HFFc6 (cell line): Measurements from ENCODE around the gene FLOT1. TPM values are rescaled to one million over a fixed set of nuclear protein-coding genes. Genes with fewer than 3 reads are reported as not detected.

Experiments
- DNase-seq: peaks from one replicate; pipeline ENCODE4 v3.0.0-alpha.2; 2018
- H3K27ac Mint-ChIP-seq: 2 replicates; pipeline ENCODE4 v1.8.0; 2020; ENCODE audit warnings: mild to moderate bottlenecking, mixed read lengths
- H3K27me3 Mint-ChIP-seq: 2 replicates; pipeline ENCODE4 v1.8.0; 2021; ENCODE audit warnings: mild to moderate bottlenecking, moderate library complexity, mixed read lengths; ENCODE audit not compliant: insufficient read depth
- H3K36me3 Mint-ChIP-seq: 2 replicates; pipeline ENCODE4 v1.8.0; 2021; ENCODE audit warnings: low read depth, mixed read lengths
- H3K4me1 Mint-ChIP-seq: 2 replicates; pipeline ENCODE4 v1.8.0; 2020; ENCODE audit warnings: low read depth, mixed read lengths
- H3K4me3 Mint-ChIP-seq: 2 replicates; pipeline ENCODE4 v1.8.0; 2020; ENCODE audit warnings: mild to moderate bottlenecking, moderate library complexity, mixed read lengths
- H3K9me3 Mint-ChIP-seq: 2 replicates; pipeline ENCODE4 v1.8.0; 2020; ENCODE audit warnings: mild to moderate bottlenecking, mixed read lengths
- total RNA-seq, 6 experiments: library from RNA; stranded (reverse); fragmentation: NEBNext Ultra II Directional; extraction: Animal tissue kit (Norgen Biotek cat#: 25700); gene quantifications; 2 replicates in 1 of 6; 3 replicates in 5 of 6; pipeline ENCODE4 v1.2.3, GENCODE V29; 2021
- TF ChIP-seq, protein P1 (sequence below): fragments of 200-600 bp; sonication (generic); IDR thresholded peaks from 2 replicates; pipeline ENCODE4 v1.5.0; 2021; ENCODE audit warnings: antibody characterized with exemption, mild to moderate bottlenecking

Gene FLOT1
- total RNA-seq, 6 experiments from 2014 or later, result 218 to 286 (median 236) TPM

GRCh38 chr6:30777155-30777485, 34.6 kb upstream of the FLOT1 start:
- Mint-ChIP-seq H3K27me3 (peaks cover 2% of the 10 kb centered on the region; the same call in 1 of the 2 replicates), H3K4me3 (no peak overlapping the region), H3K9me3 (no peaks in the 10 kb centered on the region), H3K27ac (no peak overlapping the region), H3K4me1 (peaks cover 69% of the 10 kb centered on the region), H3K36me3 (peaks cover 2% of the 10 kb centered on the region)
- TF ChIP-seq, protein P1, sequence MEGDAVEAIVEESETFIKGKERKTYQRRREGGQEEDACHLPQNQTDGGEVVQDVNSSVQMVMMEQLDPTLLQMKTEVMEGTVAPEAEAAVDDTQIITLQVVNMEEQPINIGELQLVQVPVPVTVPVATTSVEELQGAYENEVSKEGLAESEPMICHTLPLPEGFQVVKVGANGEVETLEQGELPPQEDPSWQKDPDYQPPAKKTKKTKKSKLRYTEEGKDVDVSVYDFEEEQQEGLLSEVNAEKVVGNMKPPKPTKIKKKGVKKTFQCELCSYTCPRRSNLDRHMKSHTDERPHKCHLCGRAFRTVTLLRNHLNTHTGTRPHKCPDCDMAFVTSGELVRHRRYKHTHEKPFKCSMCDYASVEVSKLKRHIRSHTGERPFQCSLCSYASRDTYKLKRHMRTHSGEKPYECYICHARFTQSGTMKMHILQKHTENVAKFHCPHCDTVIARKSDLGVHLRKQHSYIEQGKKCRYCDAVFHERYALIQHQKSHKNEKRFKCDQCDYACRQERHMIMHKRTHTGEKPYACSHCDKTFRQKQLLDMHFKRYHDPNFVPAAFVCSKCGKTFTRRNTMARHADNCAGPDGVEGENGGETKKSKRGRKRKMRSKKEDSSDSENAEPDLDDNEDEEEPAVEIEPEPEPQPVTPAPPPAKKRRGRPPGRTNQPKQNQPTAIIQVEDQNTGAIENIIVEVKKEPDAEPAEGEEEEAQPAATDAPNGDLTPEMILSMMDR, result no peak
- DNase-seq, result no peak

DNA sequence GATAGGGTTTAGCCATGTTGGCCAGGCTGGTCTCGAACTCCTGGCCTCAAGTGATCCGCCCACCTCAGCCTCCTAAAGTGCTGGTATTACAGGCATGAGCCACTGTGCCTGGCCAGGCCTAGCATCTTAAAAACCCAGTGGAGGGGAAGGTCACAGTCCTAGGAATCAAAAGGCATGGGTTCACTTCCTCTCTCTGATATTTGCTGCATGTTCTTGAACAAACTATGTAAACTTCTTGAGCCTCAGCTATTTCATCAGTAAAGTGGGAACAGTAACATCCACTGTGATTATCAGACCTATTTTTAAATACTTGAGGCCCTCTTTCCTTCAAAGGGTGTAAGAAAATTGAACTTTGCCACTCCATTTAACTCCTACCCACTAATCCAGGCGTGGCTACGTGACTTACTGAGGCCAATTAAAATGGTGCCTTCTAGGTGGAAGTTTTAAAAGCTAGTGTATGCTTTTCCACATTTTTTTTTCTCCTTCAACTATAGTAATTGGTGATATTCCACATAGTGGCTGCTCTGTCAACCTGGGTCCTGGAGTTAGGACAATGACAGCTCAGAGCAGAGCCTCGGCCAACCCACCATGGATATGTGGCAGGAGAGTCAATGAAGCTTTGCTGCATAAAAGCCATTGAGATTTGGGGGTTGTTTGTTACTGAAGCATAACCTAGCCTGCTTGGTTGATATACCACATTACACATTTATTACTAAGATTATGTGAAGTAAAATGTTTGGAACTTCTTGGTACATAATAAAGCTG, 34.1 kb upstream of the FLOT1 start:
- Mint-ChIP-seq H3K9me3 (no peaks in the 10 kb centered on the region), H3K4me1 (peaks cover 66% of the 10 kb centered on the region), H3K27me3 (no peaks in the 10 kb centered on the region; the same call in 1 of the 2 replicates), H3K4me3 (no peak overlapping the region), H3K27ac (no peak overlapping the region), H3K36me3 (peaks cover 5% of the 10 kb centered on the region)
- DNase-seq, result no peak
- TF ChIP-seq, protein P1, result no peak

DNA sequence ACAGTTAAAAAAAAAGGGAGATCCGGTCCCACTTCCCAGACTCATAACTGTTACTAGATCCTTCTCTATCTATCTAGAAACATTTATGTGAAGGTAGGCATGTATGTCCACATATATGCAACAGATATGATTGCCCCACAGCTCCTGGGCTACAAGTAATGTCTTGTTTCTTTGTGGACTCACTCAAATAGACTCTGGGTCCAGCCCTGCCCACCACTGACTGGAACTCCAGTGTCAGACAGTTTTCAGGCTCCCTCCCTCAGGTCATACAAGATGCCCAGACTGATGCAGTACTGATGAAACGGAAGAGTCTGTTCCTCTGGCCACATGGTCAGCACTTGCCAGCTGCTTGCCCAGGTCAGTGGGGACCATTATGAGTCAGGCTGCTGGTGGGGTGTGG, 32.6 kb upstream of the FLOT1 start:
- Mint-ChIP-seq H3K36me3 (peaks cover 5% of the 10 kb centered on the region), H3K27me3 (no peaks in the 10 kb centered on the region), H3K4me3 (no peak overlapping the region), H3K4me1 (peaks cover 63% of the 10 kb centered on the region), H3K27ac (no peak overlapping the region; the same call in 1 of the 2 replicates), H3K9me3 (no peaks in the 10 kb centered on the region)
- no peak for DNase-seq
- TF ChIP-seq, protein P1, result no peak

GRCh38 chr6:30774701-30775100, 32.2 kb upstream of the FLOT1 start:
- Mint-ChIP-seq H3K27me3 (no peaks in the 10 kb centered on the region), H3K4me3 (no peak overlapping the region), H3K4me1 (peaks cover 63% of the 10 kb centered on the region), H3K27ac (no peak overlapping the region), H3K9me3 (no peaks in the 10 kb centered on the region), H3K36me3 (peaks cover 5% of the 10 kb centered on the region)
- TF ChIP-seq, protein P1, result no peak
- DNase-seq, result no peak

DNA sequence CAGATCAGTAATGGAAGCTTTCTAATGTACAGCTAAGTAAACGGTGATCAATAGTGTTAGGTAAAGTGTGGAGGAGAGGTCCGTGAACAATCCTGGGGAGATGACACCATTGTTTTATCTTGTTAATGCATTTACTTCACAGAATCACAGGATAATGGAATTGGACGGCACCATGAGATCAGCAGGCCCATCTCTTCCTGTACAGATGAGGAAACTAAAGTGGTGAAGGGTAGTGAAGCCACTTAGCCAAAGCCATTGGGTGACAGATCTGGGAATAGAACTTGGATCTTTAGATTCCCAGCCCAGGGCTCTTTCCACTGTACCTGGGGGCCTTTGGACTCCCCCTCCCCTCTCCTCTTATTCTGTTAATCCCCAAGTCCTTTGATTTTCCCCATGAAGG, 28.1 kb upstream of the FLOT1 start:
- no peak for DNase-seq
- Mint-ChIP-seq H3K27me3 (peaks cover 2% of the 10 kb centered on the region; the same call in 1 of the 2 replicates), H3K4me3 (no peak overlapping the region), H3K4me1 (peaks cover 76% of the 10 kb centered on the region), H3K9me3 (no peaks in the 10 kb centered on the region), H3K27ac (peak overlapping the region; percentile 99), H3K36me3 (peaks cover 5% of the 10 kb centered on the region)
- TF ChIP-seq, protein P1, result no peak
